GM12891 (cell line): ENCODE data around the gene ZNF518B.

Experiments
- POLR2A ChIP-seq: IDR thresholded peaks from 2 replicates; pipeline ENCODE4 v1.6.1; 2011; ENCODE audit warnings: low read depth, low read length, control low read depth
- POLR2AphosphoS5 ChIP-seq: IDR thresholded peaks from 2 replicates; pipeline ENCODE4 v1.6.1; 2011; ENCODE audit warnings: low read depth, low read length, control low read depth
- SPI1 ChIP-seq: IDR thresholded peaks from 2 replicates; pipeline ENCODE4 v1.6.1; 2011; ENCODE audit warnings: low read depth, low read length, control low read depth

DNA sequence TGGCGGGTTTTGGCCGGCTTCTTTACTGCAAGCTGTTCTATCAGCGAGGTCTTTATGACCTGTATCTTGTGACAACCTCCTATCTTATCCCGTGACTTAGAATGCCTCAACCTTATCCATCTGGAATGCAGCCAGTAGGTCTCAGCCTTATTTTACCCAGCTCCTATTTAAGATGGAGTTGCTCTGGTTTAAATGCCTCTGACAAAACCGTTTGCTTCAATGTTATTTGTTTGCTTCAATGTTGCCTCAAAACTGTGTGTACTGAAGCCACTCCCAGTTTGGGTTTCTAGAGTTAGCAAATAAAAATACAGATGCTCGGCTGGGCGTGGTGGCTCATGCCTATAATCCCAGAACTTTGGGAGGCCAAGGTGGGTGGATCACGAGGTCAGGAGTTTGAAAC lies 51.6 kb downstream of the ZNF518B start:
- no peak for TF ChIP-seq POLR2A
- no peak for TF ChIP-seq POLR2AphosphoS5
- no peak for TF ChIP-seq SPI1
